ENCODE results near the gene RAB11FIP4. TPM values are rescaled to one million over a fixed set of nuclear protein-coding genes. Genes with fewer than 3 reads are reported as not detected.

The RAB11FIP4 gene
- total and polyA plus RNA-seq, 9 of the 15 experiments (the other 6 are each of a cell fraction or from before 2014, with no cell fraction given): 0.62 to 16.6 (median 8.9) TPM

DNA sequence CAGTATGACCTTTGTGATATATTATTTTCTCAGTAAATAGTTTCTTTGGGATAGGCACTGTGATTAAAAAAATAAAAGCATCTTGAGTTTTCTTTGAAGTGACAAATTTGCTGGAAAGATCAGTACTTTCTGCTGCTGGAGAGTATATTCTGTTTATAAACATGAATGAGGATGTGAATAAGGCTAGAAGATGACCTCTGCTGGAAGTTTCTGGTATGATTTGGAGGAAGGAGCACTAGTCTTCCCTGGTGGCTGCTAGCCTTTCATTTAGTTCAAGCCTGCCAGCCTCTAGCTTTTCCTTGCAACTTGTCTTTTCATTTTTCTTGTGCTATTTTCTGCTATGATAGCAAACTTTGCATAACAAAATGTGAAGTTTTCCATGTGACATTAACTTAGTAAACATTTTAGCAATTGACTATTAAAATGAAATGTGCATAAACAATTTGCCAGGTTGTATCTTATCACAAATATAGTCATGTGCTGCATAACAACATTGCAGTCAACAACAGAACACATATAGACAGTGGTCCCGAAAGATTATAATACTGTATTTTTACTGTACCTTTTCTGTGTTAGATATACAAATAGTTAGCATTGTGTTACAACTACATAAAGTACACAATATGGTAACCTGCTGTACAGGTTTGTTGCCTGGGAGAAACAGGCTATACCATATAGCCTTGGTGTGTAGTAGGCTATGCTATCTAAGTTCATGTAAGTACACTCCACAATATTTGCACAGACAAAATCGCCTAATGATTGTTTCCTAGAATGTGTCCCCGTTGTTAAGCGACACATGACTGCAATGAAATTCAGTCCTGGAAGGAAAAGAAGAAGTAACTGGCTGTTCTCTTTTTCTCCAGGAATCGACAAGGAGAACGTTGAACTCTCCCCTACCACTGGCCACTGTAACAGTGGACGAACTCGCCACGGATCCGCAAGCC is 18.1 kb upstream of the RAB11FIP4 start (continued):
- peak; percentile 36; the same call in 1 of the 2 replicates for TF ChIP-seq DEAF1 (CRISPR knock-in tag; IDR thresholded peaks at IDR 0.05)
- peak; percentile 49 to 79 for TF ChIP-seq RAD21 (CRISPR knock-in tag; conservative IDR thresholded peaks at IDR 0.05 in 1 of 2, IDR thresholded peaks at IDR 0.05 in 1 of 2)
- TF ChIP-seq FOXK2 (conservative IDR thresholded peaks at IDR 0.05 in 1 of 2, IDR thresholded peaks at IDR 0.05 in 1 of 2; ENCODE audit: low read depth in 2 of 2): peak; percentile 27 to 58; a peak in 2 of 4 replicates
- no peak for TF ChIP-seq POLR2H (tag; IDR thresholded peaks at IDR 0.05; ENCODE audit: low read depth)

DNA sequence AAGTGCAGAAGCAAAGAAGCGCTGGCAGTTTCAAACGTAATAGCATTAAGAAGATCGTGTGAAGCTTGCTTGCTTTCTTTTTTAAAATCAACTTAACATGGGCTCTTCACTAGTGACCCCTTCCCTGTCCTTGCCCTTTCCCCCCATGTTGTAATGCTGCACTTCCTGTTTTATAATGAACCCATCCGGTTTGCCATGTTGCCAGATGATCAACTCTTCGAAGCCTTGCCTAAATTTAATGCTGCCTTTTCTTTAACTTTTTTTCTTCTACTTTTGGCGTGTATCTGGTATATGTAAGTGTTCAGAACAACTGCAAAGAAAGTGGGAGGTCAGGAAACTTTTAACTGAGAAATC is 17.4 kb upstream of the RAB11FIP4 start:
- no peaks in the 10 kb centered on the region for H3K4me1 ChIP-seq (replicated peaks in 1 of 2; ENCODE audit: control insufficient read depth in 2 of 2, insufficient read depth in 2 of 2, low read length in 2 of 2)
- TF ChIP-seq, protein P1, sequence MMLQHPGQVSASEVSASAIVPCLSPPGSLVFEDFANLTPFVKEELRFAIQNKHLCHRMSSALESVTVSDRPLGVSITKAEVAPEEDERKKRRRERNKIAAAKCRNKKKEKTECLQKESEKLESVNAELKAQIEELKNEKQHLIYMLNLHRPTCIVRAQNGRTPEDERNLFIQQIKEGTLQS (IDR thresholded peaks at IDR 0.05): no peak
- TF ChIP-seq, protein P1 (CRISPR knock-in tag; conservative IDR thresholded peaks at IDR 0.05): no peak
- TF ChIP-seq SPI1 (IDR thresholded peaks at IDR 0.05; ENCODE audit: borderline replicate concordance, low read depth, low read length): peak; percentile 71; the same call in 1 of the 2 replicates
- FAIRE-seq (no peak), ATAC-seq (no peak), DNase-seq (ENCODE audit: extremely low read depth in 1 of 4, low spot score in 3 of 4) (no peak)
- no peak overlapping the region for H3K4me2 ChIP-seq (ENCODE audit: insufficient read depth, low read length)
- BruUV-seq (replicated peaks): no TSS peak
- CTCF ChIA-PET (ENCODE audit: low intra/inter-chr PET ratio): interaction anchor here (0.6 kb wide), 1 partner anchor 485 kb away, joined by 3 read pairs; no protein-coding TSS in a partner anchor
- no peak overlapping the region for H3K27ac ChIP-seq (ENCODE audit: extremely low read depth, low read depth, low read length)
- no peak overlapping the region for H3K9ac ChIP-seq (ENCODE audit: insufficient read depth in 1 of 2, low read depth in 2 of 2, low read length in 2 of 2)
- POLR2A ChIA-PET: interaction anchor here (0.7 kb wide), 1 partner anchor 709 kb away, joined by 3 read pairs; no protein-coding TSS in a partner anchor
- no peak overlapping the region for H2AFZ ChIP-seq (ENCODE audit: low read depth, low read length)
- peaks cover 33% of the 10 kb centered on the region; the same call in 2 of the 3 replicates for H3K36me3 ChIP-seq (ENCODE audit: control insufficient read depth, insufficient read depth, low read length)
- H3K9me1 ChIP-seq (ENCODE audit: control insufficient read depth, insufficient read depth, low read length): no peaks in the 10 kb centered on the region
- intact Hi-C loops (cut with micrococcal nuclease) (loop anchor here (5.0 to 10.0 kb wide), 2 partner anchors 107 to 159 kb away; no protein-coding TSS in a partner anchor), in situ Hi-C loops (cut with MboI) (loop anchor here (10.0 kb wide), 1 partner anchor 459 kb away; no protein-coding TSS in a partner anchor)
- no peaks in the 10 kb centered on the region for H3K9me3 ChIP-seq (replicated peaks; ENCODE audit: control insufficient read depth, insufficient read depth, low read depth, low read length)
- no peak overlapping the region for H3K4me3 ChIP-seq
- WGBS (ENCODE audit: insufficient coverage, low coverage, missing lambda C conversion rate): 82% methylated on average over 6 of the region's 6 CpGs
- no peaks in the 10 kb centered on the region for H3K79me2 ChIP-seq (ENCODE audit: control insufficient read depth, insufficient read depth, low read length)
- H3K27me3 ChIP-seq (ENCODE audit: control insufficient read depth in 2 of 2, insufficient read depth in 2 of 2, low read length in 2 of 2): no peaks in the 10 kb centered on the region
- no peaks in the 10 kb centered on the region for H4K20me1 ChIP-seq (replicated peaks; ENCODE audit: control insufficient read depth, insufficient read depth, low read length)

Measured in K562 (cell line).